ENCODE results near the gene ARRDC4. TPM values are rescaled to one million over a fixed set of nuclear protein-coding genes. Genes with fewer than 3 reads are reported as not detected.

Gene ARRDC4
- total RNA-seq, 1 donor from 2014 or later = 15.3 TPM

DNA sequence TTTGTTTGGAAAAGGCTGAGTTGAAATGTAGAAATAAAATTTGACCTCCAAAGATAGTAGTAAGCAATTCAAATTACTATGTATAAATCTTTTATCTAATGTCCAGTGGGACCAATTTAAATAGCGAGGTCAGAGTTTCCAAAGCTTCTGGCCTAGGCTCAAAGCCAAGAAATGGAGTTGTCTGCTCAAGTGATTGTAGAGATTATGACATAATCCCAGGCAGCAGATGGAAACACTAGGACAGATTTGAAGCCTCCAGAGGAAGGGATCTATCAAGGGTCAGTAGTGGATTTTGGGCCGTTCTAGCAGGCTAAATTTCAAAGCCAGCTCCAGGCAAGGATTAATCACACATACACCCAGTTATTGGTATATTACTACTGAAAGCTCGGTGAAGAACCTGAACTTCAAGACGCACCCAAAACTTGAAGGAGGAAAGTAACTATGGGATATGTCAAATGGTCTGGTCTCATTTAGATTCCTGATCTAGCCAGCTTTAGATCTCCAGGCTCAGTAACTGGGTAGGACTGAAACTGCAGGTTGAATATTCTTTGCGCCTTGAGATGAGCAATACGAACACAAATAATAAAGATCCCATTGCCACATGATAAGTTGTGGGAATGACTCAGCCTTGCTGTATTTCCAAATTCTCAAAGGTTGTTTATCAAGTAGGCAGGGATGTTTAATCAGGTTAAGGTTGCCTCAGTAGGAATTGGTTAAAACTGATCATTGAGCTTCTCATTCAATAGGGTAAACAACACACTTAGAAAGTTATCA is 30.9 kb upstream of the ARRDC4 start:
- peaks cover 14% of the 10 kb centered on the region for H3K9me3 Mint-ChIP-seq (ENCODE audit: unreplicated experiment)
- no peak for DNase-seq (ENCODE audit: extremely low spot score, unreplicated experiment)
- H3K27ac Mint-ChIP-seq (ENCODE audit: unreplicated experiment) = no peak overlapping the region
- H3K36me3 Mint-ChIP-seq (ENCODE audit: unreplicated experiment) = no peaks in the 10 kb centered on the region
- TF ChIP-seq CTCF (IDR thresholded peaks at IDR 0.05) = no peak
- H3K4me3 Mint-ChIP-seq (ENCODE audit: unreplicated experiment) = no peak overlapping the region
- H3K4me1 Mint-ChIP-seq (ENCODE audit: unreplicated experiment) = no peaks in the 10 kb centered on the region
- peaks cover 4% of the 10 kb centered on the region for H3K27me3 Mint-ChIP-seq (ENCODE audit: unreplicated experiment)

DNA sequence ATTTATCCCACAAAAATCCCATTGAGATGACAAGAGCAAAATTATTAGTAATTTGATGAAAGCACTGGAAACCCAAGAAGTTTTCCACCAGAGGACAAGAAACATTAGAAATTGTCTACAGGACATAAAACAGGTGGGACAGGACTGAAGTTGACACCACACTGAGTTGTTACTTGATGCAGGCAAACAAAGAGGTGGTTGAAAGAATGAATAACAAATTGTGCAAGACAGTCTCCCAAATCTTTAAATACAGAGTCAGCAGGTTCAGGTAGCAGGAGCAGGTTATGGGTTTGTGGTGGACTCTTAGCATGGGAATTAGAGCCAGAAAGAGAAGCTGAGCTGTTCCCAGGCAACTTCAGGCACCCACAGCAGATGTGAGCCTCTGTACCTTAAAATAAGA is 30.3 kb upstream of the ARRDC4 start:
- no peak for DNase-seq (ENCODE audit: extremely low spot score, unreplicated experiment)
- Mint-ChIP-seq H3K27ac (ENCODE audit: unreplicated experiment) (no peak overlapping the region), H3K4me3 (ENCODE audit: unreplicated experiment) (no peak overlapping the region), H3K4me1 (ENCODE audit: unreplicated experiment) (no peaks in the 10 kb centered on the region), H3K27me3 (ENCODE audit: unreplicated experiment) (peaks cover 4% of the 10 kb centered on the region), H3K36me3 (ENCODE audit: unreplicated experiment) (no peaks in the 10 kb centered on the region), H3K9me3 (ENCODE audit: unreplicated experiment) (peaks cover 10% of the 10 kb centered on the region)
- no peak for TF ChIP-seq CTCF (IDR thresholded peaks at IDR 0.05)

GRCh38 chr15:97931314-97931713 is 29.2 kb upstream of the ARRDC4 start:
- Mint-ChIP-seq H3K4me1 (ENCODE audit: unreplicated experiment) (no peaks in the 10 kb centered on the region), H3K4me3 (ENCODE audit: unreplicated experiment) (no peak overlapping the region), H3K27ac (ENCODE audit: unreplicated experiment) (no peak overlapping the region), H3K9me3 (ENCODE audit: unreplicated experiment) (peaks cover 4% of the 10 kb centered on the region), H3K27me3 (ENCODE audit: unreplicated experiment) (peaks cover 8% of the 10 kb centered on the region), H3K36me3 (ENCODE audit: unreplicated experiment) (no peaks in the 10 kb centered on the region)
- DNase-seq (ENCODE audit: extremely low spot score, unreplicated experiment) = no peak
- TF ChIP-seq CTCF (IDR thresholded peaks at IDR 0.05) = no peak

DNA sequence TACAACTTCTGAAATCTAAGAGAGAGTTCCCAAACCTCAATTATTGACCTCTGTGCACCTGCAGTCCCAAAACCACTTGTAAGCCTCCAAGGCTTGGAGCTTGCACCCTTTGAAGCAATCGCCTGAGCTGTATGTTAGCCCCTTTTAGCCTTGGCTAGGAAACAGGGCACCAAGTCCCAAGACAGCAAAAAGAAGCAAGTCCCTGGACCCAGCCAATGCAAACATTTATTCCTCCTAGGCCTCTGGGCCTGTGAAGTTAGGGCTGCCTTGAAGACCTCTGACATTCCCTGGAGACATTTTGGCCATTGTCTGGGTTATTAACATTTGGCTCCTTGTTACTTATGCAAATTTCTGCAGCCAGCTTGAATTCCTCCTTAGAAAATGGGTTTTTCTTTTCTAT is 26.9 kb upstream of the ARRDC4 start:
- Mint-ChIP-seq H3K27me3 (ENCODE audit: unreplicated experiment) (peaks cover 12% of the 10 kb centered on the region), H3K9me3 (ENCODE audit: unreplicated experiment) (no peaks in the 10 kb centered on the region), H3K4me3 (ENCODE audit: unreplicated experiment) (no peak overlapping the region), H3K4me1 (ENCODE audit: unreplicated experiment) (no peaks in the 10 kb centered on the region), H3K36me3 (ENCODE audit: unreplicated experiment) (no peaks in the 10 kb centered on the region), H3K27ac (ENCODE audit: unreplicated experiment) (no peak overlapping the region)
- no peak for DNase-seq (ENCODE audit: extremely low spot score, unreplicated experiment)
- TF ChIP-seq CTCF (IDR thresholded peaks at IDR 0.05) = no peak

- Mint-ChIP-seq H3K27ac (ENCODE audit: unreplicated experiment) (no peak overlapping the region), H3K36me3 (ENCODE audit: unreplicated experiment) (no peaks in the 10 kb centered on the region), H3K27me3 (ENCODE audit: unreplicated experiment) (peaks cover 10% of the 10 kb centered on the region), H3K4me1 (ENCODE audit: unreplicated experiment) (no peaks in the 10 kb centered on the region), H3K4me3 (ENCODE audit: unreplicated experiment) (no peak overlapping the region), H3K9me3 (ENCODE audit: unreplicated experiment) (no peaks in the 10 kb centered on the region)
- DNase-seq (ENCODE audit: extremely low spot score, unreplicated experiment) = no peak
- TF ChIP-seq CTCF (IDR thresholded peaks at IDR 0.05) = no peak
Measured at GRCh38 chr15:97940993-97941392, 19.5 kb upstream of the ARRDC4 start.

Measured in osteocyte (in vitro differentiated cells).